ENCODE measurements around the gene HAND2.

Gene HAND2

DNA sequence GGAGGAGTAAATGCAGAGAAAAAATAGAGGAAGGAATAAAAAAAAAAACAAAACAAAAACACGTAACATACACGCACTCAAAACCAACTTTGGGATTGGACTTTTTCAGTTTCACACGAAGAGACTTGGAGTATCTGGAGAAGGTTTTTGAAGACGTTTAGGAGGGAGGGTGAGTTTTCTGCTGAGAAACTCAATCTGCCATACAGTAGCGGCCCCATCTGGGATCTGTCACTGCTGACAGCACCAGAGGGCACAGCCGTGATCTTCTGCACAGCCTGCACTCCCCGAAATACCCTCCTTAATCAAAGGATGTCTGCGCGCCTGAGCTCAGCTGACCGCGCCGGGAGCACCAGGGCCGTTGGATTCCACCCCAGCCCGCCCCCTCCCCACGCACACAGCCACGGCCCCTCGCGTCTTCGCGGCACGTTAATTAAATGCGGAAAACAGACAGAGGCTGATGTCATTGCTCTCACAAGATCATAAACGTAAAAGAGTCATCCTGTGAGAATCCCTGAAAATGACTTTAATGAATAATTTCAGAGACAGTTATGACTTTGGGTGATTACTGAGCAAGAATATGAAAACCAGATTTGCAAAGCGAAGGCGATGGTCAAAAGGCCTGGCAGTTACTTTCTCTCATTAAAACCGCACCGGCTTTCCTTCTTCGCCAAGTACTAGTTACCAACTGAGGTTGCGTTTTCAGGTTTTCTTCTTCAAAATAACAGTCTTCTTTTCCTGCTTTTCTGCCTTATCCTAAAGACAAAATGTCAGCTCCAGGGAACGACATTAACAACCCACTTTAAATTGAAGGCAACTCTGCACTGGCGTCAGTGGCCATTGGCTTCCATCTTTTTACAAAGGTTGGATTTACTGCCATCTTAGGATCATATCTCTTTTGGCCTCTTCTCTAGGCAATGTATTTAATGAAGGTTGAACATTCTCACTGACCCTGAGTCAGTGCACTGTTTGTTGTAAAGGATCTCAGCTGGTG is 10.6 kb downstream of the HAND2 start:
- DNase-seq, result no peak

DNA sequence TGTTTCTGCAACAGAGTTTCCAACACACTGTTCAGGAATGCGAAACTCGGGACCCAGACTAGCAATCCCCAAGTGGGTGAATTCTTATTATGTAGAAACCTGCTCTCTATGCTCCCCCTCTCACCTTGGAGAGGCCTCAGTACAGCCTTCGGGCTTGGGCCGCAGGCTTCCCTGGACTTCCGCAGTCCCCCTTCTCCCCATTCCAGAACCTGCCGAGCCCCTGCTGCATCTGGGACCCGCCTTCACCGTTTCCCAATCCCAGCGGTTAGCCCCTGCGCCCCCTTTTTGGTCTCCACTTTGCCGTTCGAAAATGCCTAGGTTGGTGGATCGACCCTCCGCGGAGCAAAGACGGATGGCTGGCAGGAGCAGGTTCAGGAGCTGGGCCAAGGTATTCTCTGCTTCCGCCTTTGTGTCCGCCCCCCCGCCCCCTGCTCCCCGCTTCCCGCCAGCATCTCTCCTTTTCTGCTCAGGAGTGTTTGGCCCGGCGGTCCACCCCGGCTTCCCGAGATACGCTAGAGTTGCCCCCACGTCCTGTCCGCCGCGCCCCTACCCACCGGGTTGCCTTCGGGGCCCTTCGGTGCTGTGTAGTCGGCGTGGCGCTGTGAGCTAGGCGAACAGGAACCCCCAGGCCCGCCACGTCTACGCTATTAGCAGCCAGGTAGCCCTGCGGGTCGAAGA is 11.5 kb downstream of the HAND2 start:
- DNase-seq, result no peak

DNA sequence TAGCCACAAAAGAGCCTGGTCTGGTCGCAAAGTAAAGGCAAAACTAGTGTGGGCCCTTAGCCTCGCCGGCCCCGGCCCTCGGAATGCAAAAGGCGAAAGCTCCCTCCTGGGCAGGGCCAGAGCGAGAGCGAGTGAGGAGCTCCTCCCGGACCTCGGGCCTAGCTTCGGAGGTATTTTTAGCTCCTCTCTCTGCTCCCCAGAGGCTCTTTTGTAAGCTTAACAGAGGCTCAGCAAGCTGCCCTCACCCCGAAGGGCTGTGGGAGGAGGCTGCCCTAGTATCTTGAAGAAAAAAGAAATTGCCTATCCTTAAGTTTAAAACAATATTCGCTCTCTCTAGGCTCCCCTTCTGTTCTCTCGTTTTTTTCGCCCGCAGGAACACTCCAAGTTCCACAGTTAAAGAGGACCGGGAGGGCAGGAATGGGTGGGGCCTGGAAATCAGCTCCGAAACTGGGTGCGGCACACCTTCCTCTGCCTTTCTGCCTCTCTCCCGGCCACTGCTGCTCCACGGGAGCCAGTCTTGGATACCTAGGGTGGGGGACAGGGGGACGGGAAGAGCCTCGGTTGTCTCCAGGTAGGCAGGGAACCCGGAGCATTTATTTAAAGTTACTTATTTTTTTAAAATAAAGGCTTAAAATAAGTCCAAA is 12.1 kb downstream of the HAND2 start:
- no peak for DNase-seq

DNA sequence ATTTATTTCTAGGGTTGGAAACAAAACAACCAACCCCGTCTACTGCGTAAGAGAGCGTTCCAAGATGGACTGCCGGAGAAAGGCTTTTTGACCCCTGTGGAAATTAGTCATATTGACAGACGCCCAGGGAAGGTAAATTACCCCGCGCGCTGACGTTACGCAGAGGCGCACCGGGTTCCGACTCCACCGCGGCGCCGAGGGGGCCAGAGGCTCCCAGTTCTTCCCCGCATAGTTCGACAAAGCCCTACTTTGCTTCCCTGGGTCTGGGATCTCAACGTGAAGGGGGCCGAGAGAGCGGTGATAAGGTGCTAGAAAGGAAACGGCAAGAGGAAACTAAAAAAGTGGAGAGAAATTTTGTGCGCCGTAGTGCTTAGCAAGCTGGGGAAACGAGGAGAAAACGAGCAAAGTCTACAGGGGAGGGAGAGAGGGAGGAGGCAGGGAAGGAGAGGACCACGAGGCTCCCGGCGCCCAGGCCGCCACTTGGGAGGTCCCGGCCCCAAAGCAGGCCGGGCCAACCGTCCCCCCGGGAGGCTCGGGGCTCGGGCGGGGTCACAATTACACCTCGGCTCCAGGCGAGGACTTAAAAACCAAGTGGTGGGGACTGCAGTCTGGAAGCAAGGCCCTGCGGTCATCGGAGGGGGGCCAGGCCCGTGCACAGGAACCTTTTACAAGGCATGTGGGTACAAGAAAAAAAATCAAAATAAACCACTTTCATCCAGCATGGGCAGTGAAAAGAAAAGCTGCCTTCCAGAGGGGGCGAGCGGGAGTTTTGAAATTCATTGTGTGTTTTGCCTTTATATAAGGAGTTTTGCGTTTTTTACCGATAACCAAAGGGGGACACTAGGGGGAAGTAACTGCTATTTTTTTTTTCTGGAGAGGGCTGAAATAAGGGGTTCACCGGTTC is 13.2 kb downstream of the HAND2 start:
- no peak for DNase-seq

DNA sequence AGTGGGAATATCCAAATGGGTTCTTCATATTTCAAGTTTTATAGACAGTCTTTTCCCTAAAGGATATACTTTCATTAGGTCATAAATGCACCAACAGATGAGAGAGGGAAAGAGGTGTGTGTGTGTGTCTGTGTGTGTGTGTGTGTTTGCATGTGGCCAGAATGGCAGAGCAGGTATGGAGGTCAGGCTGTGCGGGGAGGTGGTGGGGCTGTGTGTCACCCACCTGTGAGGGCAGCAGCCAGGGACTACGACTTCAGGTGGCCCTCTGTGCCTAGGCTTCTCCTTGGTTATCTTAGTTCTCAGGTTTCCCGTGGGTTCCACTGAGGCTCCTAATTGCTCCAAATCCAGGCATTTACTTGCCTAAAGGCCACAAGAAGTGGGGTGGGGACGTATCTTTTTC is 14.6 kb downstream of the HAND2 start:
- no peak for DNase-seq

DNA sequence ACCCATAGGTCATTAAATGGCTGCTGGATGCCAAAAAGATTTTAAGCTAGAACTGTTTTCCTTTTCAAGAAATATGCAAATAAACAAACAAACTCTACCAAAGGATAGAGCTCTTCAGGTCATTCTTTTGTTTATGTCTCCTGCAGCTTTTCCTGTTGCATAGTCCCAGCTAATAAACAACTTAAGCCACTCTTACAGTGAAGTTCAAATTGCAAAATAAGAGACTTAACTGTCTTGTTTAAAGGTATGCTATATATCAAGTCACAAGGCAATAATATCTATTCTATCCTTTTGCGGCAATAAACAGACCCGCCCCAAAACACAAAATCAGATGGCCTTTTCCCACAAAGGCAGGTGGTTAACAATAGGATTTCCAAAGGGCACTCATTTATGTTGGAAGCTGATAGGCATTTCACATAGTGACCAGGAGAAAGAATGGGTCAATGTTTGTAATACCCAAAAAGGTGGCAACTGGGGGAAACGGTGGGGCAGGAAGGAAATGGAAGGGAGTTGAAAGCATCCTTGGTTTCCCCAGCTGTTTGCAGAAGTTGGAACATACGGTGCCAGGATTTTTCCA is 15.3 kb downstream of the HAND2 start:
- no peak for DNase-seq

DNA sequence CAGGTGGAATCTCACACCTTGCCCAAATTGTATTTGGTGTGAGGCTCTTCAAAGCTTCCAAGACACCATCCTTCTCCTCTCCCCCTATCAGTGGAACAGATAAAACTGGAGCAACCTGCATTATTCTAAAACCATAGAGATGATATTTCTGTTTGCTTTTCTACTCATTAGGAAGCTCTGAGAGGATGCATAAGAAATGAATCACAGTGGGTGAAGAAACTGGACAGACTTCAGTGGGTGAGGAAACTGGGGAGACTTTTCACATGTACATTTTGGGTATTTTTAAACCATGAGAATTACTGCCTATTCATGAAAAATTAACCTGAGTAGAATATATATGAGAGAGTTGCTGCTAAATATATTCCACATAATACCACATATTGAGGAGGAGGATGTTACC is 16.4 kb downstream of the HAND2 start:
- DNase-seq, result no peak

DNA sequence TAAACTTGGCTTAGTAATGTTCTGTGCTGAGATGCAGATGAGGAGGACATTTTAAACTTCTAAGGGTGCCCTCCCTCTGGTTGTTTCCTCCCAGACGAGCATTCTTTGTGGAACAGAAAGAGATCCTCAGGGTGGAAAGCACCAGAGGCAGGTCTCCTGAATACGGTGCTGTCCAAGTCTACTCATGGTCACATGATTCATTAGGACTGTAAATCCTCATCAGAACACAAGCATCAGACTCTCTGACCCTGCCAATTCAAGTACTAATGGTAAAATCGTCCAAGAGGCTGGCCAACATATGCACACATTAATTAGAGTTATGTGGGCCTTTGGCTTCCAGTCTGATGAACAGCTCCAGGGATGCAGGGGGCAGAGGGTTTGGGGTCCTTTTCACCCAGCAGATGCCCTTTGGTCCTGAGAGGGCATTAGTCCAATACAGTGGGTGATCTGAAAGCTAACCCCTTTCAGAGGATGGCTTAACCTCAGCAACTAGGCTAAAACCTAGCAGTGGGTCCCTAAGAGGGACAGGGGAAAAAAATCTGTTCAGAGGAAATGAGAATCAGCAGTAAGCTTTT is 18.2 kb downstream of the HAND2 start:
- no peak for DNase-seq

DNA sequence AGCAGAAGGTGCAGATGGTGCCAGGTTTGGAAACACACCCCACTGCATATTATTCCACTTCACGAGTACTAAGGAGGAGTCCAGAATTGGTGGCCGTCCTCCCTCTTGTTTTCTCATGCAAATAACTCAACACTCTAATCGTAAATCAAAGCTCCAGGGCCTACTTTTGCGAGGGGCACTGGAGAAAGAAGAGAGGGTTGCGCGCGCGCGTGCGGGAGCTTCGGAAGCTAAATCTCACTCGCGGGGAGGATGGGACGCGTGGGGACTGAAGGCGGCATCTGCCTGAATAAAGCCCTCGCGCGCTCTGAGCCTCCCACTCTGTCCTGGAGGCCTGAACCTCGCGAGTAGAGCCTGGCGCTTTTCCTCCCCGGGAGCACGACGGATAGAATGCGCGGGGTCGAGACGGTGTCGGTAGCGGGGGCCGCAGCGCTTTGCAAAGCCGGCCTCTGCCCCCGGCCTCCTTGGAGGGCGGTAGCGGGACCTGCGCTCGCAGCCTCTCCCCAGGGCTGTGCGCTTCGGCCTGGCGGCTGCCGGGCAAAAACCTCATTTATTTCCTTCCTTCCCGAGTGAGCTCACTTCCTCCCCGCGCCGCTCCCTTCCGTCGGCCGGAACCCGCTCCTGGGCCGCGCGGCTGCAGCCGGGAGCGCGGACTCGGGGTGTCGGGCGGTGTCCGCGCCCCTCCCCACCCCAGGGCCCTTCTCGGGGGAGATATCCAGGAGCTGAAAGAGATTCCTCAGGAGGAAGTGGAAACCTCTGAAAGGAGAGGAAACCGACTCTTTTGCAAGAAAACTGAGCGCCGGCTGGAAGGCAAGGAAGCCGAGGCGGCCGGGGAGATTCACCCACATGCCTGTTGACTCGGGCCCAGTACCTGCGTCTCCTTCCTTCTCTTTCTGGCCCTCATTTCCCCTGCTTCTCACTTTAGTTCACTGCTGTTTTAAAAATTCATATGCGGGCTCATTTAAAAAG is 20.7 kb downstream of the HAND2 start:
- no peak for DNase-seq

DNA sequence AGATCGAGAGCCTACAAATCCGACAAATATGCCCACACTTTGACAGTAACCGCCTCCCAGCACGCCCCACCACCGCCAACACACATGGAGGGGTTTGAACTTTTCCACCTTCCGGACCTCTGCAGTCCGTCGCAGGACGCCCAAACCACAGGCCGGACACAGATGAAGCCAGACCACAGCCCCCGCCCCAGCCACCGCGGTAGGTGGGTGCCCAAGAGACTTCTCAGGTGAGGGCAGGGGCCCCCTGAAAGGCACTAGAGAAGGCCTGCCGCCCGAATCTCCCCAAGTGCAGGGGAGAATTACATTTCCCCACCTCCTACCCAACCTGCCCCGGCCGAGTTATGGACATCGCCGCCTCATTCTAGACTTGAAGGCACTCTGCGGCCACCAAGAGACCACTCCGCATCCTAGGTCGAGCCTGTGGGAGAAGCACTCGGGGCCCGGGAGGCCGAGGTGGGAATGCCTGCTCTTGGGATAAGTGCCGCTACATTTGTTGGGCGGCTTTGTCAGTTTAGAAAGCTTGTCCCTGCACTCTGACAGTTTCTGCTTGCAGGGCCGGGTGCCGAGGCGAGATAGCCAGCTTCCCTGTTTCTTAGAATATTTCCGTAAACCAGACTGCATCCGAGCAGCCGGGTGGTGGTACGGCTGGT is 21.5 kb downstream of the HAND2 start:
- no peak for DNase-seq

DNA sequence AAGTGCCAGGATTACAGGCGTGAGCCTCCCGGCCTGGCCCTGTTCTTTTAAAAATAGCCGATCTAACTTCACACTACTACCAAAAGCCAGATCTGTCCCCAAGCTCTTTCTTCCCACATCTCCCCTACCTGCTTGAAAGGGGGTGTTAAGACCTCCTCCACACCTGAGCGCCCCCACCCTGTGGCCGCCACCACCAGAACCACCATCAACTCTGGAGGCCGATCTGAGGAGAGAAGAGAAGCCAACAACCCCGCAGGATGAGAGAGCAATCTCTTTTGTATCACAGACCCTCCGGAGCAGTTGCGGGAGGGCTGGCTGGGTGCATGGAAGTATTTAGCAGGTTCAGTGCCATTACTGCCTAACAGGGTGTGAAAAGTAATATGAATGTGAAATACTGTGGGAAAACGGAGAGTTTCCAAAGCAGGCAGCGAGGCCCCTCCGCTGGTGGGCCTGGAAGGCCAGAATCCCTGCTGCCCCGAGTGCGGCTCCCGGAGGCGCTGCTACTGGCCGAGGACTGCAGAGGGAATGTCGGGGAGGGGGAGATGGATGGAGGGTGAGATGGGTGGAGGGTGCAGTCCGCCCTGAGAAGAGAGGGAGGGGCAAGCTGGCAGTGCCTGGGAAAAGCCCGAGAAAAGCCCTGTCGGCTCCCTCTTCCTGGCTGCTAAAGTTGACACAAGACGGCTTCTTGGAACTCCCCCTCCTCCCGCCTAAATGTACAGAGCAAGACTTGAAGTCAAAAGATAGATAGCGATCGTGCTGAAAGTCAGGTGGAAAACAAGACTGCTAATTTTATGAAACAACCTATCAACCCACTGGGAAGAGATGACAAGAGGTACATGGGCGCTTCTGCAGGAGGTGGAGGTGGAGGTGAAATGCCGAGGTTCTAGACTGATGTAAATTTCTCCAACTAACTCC is 22.3 kb downstream of the HAND2 start:
- DNase-seq, result no peak

DNA sequence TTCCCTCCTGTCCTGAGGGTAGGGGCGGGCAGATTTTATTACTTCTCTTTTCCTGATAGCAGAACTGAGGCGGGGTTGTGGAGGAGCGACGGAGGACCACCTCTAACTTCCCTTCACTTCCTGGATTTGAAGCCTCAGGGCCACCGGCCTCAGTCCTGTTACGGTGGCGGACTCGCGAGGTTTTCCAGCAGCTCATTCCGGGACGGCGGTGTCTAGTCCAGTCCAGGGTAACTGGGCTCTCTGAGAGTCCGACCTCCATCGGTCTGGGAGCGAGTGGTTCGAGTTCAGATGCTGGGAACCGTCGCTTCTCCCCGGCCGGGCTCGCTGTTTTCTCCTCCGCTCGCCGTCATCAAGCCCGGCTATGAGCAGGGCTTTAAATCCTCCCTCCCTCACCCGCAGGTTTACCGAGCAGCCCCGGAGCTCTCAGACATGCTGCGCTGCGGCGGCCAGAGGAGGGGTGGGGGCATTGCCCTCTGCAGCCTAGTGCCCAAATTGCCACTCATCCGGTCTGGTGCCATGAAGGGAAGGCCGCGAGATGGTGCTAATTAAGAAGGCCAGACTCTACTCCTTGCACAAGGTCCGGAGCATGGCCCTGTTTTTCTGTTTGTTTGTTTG is 23.3 kb downstream of the HAND2 start:
- DNase-seq, result no peak

DNA sequence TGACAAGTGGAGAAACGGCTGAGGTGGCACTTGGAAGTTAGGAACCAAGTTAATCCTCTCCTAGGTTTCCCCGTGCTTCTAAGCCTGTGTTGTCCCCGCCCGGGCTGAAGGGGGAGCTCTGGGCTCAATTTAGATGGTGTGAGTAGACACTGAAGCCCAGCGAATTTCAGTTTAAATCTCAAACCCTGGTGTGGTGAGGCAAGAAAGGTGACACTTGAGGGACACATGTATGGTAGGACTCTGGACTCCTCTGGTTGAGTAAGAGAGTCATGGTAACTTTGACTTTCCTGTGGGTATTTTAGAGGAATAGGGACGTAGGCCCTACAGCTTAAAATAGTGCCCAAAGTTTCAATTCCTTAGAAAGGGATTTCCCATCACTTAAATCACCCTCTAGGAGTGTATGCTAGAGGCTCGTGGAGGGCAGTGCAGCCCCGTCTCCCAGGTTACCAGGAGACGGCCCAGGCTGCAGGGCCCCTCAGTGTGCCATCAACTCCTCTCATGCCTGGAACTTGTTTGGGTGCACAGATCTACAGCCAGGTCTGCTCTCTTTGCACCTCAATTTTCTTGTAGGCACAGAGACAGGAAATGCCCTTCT is 24.0 kb downstream of the HAND2 start:
- DNase-seq, result peak; percentile 21

DNA sequence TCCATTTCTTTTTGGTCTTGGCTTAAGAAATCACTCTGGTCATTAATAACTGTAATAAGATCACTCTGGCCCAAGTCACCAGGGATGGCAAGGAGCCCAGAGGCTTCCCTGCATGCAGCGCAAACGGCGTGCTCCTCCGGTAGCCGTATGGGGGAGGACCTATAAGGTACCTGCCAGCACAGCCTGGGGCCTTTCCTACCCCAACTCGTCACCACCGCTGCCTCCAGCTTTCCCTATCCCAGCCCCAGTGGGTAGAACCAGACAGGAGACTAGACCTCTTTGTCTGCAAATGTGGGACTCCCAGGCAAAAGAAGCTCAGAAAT is 25.9 kb downstream of the HAND2 start:
- no peak for DNase-seq

DNA sequence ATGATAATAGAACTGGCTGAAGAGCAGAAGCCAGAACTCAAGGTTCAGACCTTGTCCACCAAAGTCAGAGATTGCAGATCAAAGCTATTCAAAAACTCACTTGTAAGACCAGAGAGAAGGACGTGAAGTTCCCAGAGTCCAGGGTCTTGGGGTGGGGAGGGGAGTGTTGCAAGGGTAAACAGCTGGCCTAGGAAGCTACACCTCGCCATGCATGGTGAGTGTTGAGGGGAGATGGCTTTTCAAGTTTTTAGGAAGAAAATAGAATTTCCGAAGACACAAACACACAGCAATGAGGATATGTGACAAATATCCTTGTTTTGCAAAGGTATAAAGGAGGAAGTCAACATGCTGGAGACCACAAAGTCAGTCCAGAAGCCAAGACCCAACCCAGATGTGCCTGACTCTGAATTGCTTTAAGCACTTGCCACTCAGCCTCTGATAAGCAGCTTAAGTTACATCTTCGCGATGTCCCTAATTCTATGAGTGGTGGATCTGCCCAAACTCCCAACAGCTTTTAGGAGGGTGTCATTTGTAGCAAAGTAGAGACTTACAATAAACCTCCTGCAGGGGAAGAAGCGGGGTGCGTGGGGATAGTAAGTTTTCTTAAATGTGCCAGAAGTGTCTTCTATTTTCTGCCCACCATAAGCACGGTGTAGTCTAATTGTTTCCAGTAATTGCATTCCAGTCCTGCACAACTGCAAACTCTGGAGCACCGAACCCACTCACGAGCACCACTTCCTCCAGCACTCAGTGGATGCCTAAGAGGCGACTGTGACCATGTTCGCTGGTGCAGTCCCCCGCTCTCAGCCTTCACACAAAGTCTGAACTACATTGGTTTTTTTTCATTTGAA is 26.5 kb downstream of the HAND2 start:
- DNase-seq, result no peak

DNA sequence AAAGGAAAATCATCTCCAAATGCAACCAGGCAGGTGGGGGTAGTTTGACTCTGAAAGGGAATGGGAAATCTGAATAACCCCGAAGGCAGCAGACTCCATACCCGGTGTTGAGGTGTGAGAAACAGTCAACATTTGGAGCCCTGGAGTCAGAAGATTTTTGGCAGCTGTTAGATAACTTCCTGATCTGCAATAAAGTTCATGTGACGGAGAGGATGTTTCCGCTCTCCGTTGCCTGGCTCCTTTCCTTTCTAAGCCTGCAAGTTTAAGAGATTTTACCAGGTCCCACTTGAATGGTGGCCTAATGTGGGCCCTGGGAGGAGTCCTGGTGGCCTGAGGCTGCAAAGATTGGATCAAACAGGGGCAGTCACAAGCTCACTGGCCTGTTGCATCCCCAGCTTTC is 27.7 kb downstream of the HAND2 start:
- no peak for DNase-seq

DNA sequence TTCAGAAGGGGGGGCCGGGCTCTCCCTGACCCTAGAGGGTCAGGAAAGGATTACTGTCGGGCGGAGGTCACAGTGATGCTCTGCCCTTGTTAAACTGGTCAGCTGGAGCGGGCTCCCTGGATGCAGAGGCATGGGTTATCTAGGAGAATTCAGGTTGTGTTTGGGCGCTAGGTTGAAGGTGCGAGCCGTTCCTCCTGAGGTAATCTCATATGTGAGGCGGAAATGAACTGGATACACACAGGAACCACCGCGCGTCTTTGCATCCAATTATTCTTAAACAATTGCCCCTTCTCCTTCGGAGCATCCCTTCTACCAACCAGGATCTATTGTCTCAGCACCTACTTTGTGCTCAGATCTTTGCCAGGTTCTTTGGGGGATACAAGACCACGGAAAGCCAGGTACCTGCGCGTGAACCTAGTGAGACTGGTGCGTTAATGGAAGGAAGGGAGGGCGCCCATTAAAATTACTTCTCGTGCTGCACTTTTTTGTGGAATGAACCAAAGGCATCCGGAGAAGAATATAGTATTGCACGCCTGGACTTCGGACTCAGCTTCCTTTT is 28.4 kb downstream of the HAND2 start:
- no peak for DNase-seq
